Testis (tissue), 3 donors: ENCODE measurements around the gene CNTN5. TPM values are rescaled to one million over a fixed set of nuclear protein-coding genes. Genes with fewer than 3 reads are reported as not detected.
"Not testable (repeated sequence)": the region's sequence is repeated elsewhere in the genome, so short reads cannot be mapped to it uniquely, and the experiment has no call there.

ENCODE experiments used
- DNase-seq: peaks from one replicate; pipeline ENCODE4 v3.0.0-alpha.2; 2019
- H3K27ac ChIP-seq, 2 donors: fragments of 200-600 bp; sonication (generic); one replicate each; pipeline ENCODE4 v1.5.1; 2019
- H3K27me3 ChIP-seq: fragments of 200-600 bp; sonication (generic); one replicate; pipeline ENCODE4 v1.5.1; 2019
- H3K36me3 ChIP-seq: fragments of 200-600 bp; sonication (generic); one replicate; pipeline ENCODE4 v1.5.1; 2017; ENCODE audit warnings: low read depth; ENCODE audit errors: missing control alignments
- H3K4me1 ChIP-seq: fragments of 200-600 bp; sonication (generic); one replicate; pipeline ENCODE4 v1.5.1; 2019
- H3K4me3 ChIP-seq, 2 donors: fragments of 200-600 bp; sonication (generic); one replicate each; pipeline ENCODE4 v1.5.1; 2017 to 2019
- H3K9me3 ChIP-seq: fragments of 200-600 bp; sonication (generic); one replicate; pipeline ENCODE4 v1.5.1; 2017
- POLR2A ChIP-seq: fragments of 450-650 bp; IDR thresholded peaks from one replicate; pipeline ENCODE4 v1.6.1; 2017; ENCODE audit warnings: antibody characterized with exemption, mild to moderate bottlenecking, moderate library complexity
- WGBS, 2 donors: methylation state at CpG; one replicate each; pipeline ENCODE4 v1.1.5; 2018; 5-methylcytosine and 5-hydroxymethylcytosine counted together
- intact Hi-C: fragments of 100-400 bp; cut with DNase I; formaldehyde crosslinking; loops from one replicate; pipeline ENCODE4 v1.15.1; 2023; ENCODE audit warnings: low total_unique reads
- polyA plus RNA-seq: library from polyadenylated mRNA; stranded (reverse); fragments of 350-450 nt; fragmentation: Illumina TruSeq; extraction: RNeasy Lipid Tissue Mini Kit (QIAGEN cat#74804); gene quantifications from one replicate; pipeline ENCODE4 v1.2.3, GENCODE V29; 2014; ENCODE audit warnings: low read depth, low replicate concordance; ENCODE audit not compliant: insufficient read depth
- total RNA-seq, 2 donors: library from RNA; depleted of rRNA; stranded (reverse); fragments of >200 nt; gene quantifications; one replicate each; pipeline ENCODE4 v1.2.3, GENCODE V29; 2016
- TF ChIP-seq, protein P1 (sequence below), 3 experiments: fragments of 450-650 bp in 2 of 3; fragments of 200-600 bp in 1 of 3; sonication (generic) in 1 of 3; IDR thresholded peaks; one replicate each; pipeline ENCODE4 v1.5.1; 2016 to 2019; ENCODE audit warnings: antibody characterized with exemption in 3 of 3, mild to moderate bottlenecking in 2 of 3, moderate library complexity in 1 of 3

The CNTN5 gene
- total and polyA plus RNA-seq, 3 donors from 2014 or later = 0.55 to 0.99 (median 0.78) TPM

DNA sequence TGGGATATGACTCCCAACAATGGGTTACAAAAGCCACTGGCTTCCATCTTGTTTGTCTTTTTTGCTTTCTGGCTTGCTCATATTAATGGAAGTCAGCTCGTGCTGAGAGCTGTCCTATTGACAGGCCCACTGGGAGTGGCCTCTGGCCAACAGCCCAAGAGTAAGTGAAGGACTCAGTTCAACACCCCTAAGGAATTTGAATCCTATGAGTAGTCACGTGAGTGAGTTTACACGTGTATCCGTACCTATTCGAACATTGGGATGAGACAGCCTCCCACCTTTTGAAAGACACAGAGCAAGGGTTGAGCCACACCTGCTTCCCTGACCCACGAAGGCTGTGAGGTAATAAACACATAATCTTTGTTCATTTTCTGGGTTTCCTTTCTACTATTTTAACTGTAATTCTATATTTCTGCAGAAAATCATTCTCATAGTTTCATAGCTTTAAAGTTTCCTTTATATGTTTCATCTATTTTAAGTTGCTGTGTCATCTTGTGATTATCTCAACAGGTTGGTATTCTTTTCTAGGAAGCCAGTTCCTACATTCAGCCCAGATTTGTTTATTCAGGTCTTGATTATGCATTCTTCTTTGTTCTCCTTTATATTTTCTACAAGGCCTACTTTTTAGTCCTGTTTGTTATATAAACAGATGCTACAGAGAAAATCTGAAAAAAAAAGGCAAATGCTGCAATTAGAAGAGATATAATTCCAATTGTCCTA, 802.3 kb downstream of the CNTN5 start:
- no peak overlapping the region for H3K27ac ChIP-seq
- no peaks in the 10 kb centered on the region for H3K4me1 ChIP-seq
- no peaks in the 10 kb centered on the region for H3K27me3 ChIP-seq
- 76 to 81% methylated on average over 6 of the region's 6 CpGs for WGBS, 2 donors
- H3K4me3 ChIP-seq = no peak overlapping the region
- no peaks in the 10 kb centered on the region for H3K9me3 ChIP-seq
- H3K36me3 ChIP-seq = no peaks in the 10 kb centered on the region
- no peak for DNase-seq
- TF ChIP-seq, protein P1, sequence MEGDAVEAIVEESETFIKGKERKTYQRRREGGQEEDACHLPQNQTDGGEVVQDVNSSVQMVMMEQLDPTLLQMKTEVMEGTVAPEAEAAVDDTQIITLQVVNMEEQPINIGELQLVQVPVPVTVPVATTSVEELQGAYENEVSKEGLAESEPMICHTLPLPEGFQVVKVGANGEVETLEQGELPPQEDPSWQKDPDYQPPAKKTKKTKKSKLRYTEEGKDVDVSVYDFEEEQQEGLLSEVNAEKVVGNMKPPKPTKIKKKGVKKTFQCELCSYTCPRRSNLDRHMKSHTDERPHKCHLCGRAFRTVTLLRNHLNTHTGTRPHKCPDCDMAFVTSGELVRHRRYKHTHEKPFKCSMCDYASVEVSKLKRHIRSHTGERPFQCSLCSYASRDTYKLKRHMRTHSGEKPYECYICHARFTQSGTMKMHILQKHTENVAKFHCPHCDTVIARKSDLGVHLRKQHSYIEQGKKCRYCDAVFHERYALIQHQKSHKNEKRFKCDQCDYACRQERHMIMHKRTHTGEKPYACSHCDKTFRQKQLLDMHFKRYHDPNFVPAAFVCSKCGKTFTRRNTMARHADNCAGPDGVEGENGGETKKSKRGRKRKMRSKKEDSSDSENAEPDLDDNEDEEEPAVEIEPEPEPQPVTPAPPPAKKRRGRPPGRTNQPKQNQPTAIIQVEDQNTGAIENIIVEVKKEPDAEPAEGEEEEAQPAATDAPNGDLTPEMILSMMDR (IDR thresholded peaks at IDR 0.05) = no peak
- TF ChIP-seq POLR2A = no peak
- intact Hi-C loops = no loop called here

DNA sequence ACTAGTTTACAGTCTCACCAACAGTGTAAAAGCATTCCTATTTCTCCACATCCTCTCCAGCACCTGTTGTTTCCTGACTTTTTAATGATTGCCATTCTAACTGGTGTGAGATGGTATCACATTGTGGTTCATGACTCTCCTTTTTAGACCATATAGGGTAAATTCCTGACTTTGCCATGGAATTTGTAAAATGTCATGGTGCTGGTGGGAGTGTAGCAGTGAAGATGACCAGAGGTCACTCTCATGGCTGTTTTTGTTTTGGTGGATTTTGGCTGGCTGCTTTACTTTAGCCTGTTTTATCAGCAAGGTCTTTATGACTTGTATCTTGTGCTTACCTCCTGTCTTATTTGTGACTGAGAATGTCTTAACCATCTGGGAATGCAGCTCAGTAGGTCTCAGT, 816.0 kb downstream of the CNTN5 start:
- H3K4me1 ChIP-seq, H3K9me3 ChIP-seq, H3K36me3 ChIP-seq, H3K27me3 ChIP-seq, intact Hi-C loops, DNase-seq, H3K4me3 ChIP-seq, H3K27ac ChIP-seq: not testable (repeated sequence)

DNA sequence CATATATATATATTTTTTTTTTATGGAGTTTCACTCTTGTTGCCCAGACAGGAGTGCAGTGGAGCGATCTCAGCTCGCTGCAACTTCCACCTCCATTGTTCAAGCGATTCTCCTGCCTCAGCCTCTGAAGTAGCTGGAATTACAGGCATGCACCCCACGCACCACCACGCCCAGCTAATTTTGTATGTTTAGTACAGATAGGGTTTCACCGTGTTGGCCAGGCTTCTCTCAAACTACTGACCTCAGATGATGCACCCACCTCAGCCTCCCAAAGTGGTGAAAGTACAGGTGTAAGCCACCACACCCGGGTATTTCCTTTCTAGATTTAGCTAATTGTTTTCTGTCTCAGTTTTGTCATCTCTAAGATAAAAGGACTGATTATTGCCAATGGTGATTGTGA, 821.1 kb downstream of the CNTN5 start:
- Histone ChIP-seq H3K9me3 (no peaks in the 10 kb centered on the region), H3K27ac (no peak overlapping the region), H3K27me3 (no peaks in the 10 kb centered on the region), H3K36me3 (no peaks in the 10 kb centered on the region), H3K4me3 (no peak overlapping the region), H3K4me1 (no peaks in the 10 kb centered on the region)
- TF ChIP-seq, protein P1 (IDR thresholded peaks at IDR 0.05) = no peak
- no peak for TF ChIP-seq POLR2A
- WGBS, 2 donors = 85 to 88% methylated on average over 7 of the region's 7 CpGs
- intact Hi-C loops = no loop called here
- DNase-seq = no peak

DNA sequence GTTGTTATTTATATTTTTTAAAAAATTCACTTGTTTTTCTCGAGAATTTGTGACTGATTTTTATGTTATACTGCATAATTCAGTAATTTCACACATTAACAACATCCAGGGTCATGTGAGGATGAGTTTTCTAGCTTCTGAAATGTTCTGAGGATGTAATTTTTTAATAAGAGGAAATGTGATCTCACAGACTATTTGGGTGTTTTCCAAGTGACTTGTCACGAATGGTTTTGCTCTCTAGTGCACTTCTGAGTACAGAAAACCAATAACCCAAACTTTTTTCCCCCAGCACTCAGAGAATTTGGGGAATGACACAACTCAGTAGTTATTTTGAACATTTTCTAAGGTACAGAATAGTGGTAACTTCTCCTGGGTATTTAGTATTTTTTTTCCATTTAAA, 845.2 kb downstream of the CNTN5 start:
- H3K4me3 ChIP-seq = no peak overlapping the region
- TF ChIP-seq, protein P1 (IDR thresholded peaks at IDR 0.05) = no peak
- no peak for TF ChIP-seq POLR2A
- DNase-seq = no peak
- no peak overlapping the region for H3K27ac ChIP-seq
- H3K27me3 ChIP-seq = no peaks in the 10 kb centered on the region
- no peaks in the 10 kb centered on the region for H3K4me1 ChIP-seq
- no peaks in the 10 kb centered on the region for H3K9me3 ChIP-seq
- WGBS, 2 donors = 49 to 53% methylated on average over 2 of the region's 2 CpGs
- intact Hi-C loops = no loop called here
- H3K36me3 ChIP-seq = no peaks in the 10 kb centered on the region

DNA sequence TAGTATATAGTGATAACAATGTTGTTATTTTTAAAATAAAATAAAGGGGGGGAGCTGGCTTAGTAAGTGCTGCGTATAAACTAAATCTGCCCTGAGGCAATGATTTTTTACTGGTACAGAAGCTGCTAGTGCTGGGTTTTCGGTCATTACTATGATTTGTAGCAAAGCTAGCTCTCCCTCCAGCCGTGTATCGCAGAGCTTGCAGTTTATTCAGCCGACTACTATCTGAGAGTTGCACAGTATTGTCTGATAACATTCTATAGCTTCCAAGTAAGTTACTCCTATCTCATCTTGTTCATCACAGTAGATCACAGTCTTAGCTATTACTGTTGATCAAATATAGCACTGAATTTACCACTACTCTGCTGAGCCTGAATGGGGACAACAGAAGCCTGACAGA, 860.9 kb downstream of the CNTN5 start:
- WGBS, 2 donors = 51 to 57% methylated on average over 5 of the region's 5 CpGs
- H3K27me3 ChIP-seq = no peaks in the 10 kb centered on the region
- intact Hi-C loops = no loop called here
- no peaks in the 10 kb centered on the region for H3K4me1 ChIP-seq
- H3K36me3 ChIP-seq = no peaks in the 10 kb centered on the region
- no peak overlapping the region for H3K4me3 ChIP-seq
- DNase-seq = no peak
- TF ChIP-seq, protein P1 (IDR thresholded peaks at IDR 0.05) = no peak
- no peak for TF ChIP-seq POLR2A
- H3K27ac ChIP-seq = no peak overlapping the region
- no peaks in the 10 kb centered on the region for H3K9me3 ChIP-seq
